NB4 (cell line): Measurements from ENCODE around the gene DPY19L3.

ENCODE experiments used
- POLR2A ChIP-seq: IDR thresholded peaks from 2 replicates; pipeline ENCODE4 v1.6.1; 2011; ENCODE audit warnings: mild to moderate bottlenecking; ENCODE audit not compliant: insufficient read length; ENCODE audit errors: extremely low read depth
- TF ChIP-seq, protein P1 (sequence below): IDR thresholded peaks from one replicate; pipeline ENCODE4 v1.5.1; 2012; ENCODE audit warnings: low read depth, low read length

DNA sequence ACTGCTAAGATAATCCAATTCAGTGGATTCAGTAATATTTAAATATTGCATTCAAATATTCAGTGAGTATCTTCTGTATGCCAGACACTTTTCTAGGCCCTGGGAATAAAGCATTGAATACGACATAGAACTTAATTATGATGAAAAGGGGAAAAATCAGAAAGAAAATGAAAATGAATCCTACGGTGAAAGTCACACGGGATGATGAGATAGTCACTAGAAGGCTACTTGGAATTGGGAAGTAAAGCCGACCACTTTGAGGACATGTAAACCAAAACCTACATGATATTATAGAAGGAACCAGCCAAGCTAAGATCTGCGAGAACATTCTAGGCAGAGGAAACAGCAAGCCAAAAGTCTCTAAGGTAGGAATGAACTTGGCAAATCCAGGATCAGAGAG is 10.1 kb downstream of the DPY19L3 start:
- TF ChIP-seq, protein P1, sequence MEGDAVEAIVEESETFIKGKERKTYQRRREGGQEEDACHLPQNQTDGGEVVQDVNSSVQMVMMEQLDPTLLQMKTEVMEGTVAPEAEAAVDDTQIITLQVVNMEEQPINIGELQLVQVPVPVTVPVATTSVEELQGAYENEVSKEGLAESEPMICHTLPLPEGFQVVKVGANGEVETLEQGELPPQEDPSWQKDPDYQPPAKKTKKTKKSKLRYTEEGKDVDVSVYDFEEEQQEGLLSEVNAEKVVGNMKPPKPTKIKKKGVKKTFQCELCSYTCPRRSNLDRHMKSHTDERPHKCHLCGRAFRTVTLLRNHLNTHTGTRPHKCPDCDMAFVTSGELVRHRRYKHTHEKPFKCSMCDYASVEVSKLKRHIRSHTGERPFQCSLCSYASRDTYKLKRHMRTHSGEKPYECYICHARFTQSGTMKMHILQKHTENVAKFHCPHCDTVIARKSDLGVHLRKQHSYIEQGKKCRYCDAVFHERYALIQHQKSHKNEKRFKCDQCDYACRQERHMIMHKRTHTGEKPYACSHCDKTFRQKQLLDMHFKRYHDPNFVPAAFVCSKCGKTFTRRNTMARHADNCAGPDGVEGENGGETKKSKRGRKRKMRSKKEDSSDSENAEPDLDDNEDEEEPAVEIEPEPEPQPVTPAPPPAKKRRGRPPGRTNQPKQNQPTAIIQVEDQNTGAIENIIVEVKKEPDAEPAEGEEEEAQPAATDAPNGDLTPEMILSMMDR = no peak
- TF ChIP-seq POLR2A = no peak
